Stimulated activated CD4-positive, alpha-beta T cell treated with anti-CD3 and anti-CD28 coated beads, TNF-alpha, amount 100 ng/mL, for 24 hours (primary cell): ENCODE results near the gene COL4A6.

Source experiments
- DNase-seq, 3 experiments: peaks; one replicate each; pipeline ENCODE4 v3.0.0-alpha.2; 2020; ENCODE audit warnings: low read depth in 3 of 3

Gene COL4A6

GRCh38 chrX:108159028-108159670 is 279.1 kb downstream of the COL4A6 start:
- DNase-seq: no peak

DNA sequence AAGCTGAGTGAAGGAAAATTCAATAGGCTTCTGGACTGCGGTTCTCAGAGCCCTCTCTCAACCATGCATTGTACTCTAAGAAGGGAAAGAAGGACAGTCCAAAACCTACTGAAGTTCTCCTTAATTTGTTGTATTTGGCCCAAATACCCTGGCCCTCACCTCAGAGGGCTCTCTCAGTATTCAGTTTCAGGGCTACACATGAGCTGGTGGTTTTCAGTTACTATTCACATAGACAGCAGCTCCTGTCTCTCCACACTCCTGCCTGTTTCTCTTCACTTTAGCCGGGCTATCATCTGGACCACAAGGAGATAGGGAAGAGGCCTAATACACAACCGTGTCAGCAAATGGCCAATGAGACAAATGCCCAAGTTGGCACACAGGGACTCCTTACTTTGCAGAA is 280.6 kb downstream of the COL4A6 start:
- no peak for DNase-seq

- no peak for DNase-seq
These were observed 281.2 kb downstream of the COL4A6 start for GRCh38 chrX:108156934-108157466.

GRCh38 chrX:108156082-108156481 is 282.1 kb downstream of the COL4A6 start:
- DNase-seq: no peak

GRCh38 chrX:108148524-108148923 is 289.7 kb downstream of the COL4A6 start:
- DNase-seq: no peak

- no peak for DNase-seq
These were observed 299.2 kb downstream of the COL4A6 start for GRCh38 chrX:108138814-108139702.

- no peak for DNase-seq
These were observed 303.5 kb downstream of the COL4A6 start for GRCh38 chrX:108134724-108135123.

DNA sequence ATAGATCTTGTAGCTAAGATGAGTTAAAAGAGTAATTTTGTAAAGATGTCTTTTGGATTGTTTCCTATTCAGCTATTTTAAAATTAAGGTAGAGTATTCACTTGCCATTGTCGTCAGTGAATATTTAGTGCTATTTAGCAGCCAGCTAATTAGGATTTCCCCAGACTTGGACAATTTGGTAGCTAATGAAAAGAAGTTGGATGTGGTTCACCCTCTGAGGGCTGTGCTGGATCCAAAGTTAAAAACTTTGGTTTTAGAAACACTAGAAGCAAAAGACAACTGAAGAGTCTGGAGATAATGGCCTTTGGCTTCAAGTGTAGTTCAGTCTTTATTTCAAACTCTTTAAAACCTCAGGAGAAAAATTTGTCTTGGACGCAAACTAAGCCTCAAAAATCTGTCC is 305.3 kb downstream of the COL4A6 start:
- DNase-seq: no peak

- no peak for DNase-seq
These were observed 306.2 kb downstream of the COL4A6 start for GRCh38 chrX:108132034-108132433.

GRCh38 chrX:108131471-108131870 is 306.8 kb downstream of the COL4A6 start:
- no peak for DNase-seq

- no peak for DNase-seq
These were observed 307.3 kb downstream of the COL4A6 start for GRCh38 chrX:108130889-108131288.

GRCh38 chrX:108127152-108127551 is 311.1 kb downstream of the COL4A6 start:
- no peak for DNase-seq

DNA sequence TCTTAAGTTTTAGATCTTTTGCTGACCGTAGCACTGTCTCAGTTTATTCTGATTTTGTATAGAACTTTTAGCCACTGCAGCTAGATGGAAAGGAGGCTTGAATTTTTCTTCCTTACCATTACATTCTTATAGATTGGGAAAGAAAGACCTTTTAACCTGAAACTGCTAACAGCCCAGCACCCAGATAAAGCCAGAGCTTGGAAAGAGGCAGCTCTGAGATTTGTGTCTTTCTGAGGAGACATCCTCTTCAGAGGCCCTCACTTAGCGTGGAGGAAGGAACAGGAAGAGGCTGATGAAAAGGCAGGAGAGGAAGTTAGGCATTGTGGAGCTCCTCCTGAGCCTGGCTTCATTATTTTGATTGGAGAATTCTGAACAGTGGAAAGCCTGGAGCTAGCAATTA is 311.6 kb downstream of the COL4A6 start:
- DNase-seq: no peak

DNA sequence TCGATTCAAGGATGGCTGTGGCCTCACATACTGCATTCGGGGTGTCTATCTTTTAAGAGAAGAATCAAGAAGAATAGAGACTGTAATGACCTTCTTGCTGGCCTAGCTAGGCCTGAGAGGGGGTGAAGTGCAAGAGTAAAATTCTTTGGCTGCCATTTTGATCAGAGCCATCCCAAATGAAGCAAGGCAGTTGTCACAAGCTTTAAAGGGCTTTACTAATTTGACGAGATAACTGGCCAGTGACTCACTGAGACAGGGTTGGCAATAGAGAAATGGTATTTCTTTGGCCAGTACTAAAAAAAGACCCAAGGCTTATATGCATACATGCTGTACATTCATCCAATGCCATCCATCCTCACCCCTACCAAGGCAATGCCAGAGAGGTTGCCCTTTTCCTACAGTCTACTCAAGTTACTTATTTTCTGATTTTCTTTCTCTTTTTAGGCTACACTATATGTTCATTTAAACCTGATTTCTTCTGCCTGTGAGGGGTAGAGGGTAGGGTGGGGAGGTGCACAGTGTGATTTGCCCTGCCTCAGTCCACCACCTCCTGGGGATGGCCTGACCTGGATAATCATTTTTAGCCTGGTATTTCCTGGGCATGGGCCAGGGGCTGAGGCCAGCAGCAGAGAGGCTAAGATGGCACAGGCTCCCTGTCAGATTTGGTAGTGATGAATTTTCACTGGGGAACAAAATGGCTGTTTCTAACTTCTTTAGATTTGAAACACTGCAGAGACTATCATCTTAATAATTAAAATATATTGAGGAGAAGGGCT is 314.4 kb downstream of the COL4A6 start:
- DNase-seq: no peak

DNA sequence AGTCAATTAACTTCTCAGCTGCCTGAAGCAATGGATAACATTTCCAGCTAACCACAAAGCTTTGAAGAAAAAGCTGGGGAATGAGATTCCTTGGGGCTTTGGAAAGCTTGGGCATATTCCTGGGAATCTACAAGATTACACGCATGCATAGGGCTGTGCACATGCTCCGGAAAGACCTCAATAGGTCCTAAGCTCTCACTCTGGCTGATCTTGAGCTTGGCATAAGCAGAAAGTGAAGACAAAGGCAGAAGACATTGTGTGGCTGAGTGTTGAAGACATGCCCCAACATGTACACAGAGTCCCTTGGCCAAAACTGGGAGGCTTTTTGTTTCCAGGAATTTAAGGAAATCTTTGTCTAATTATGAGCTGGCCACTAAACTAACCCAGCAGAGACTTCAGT is 315.5 kb downstream of the COL4A6 start:
- no peak for DNase-seq

DNA sequence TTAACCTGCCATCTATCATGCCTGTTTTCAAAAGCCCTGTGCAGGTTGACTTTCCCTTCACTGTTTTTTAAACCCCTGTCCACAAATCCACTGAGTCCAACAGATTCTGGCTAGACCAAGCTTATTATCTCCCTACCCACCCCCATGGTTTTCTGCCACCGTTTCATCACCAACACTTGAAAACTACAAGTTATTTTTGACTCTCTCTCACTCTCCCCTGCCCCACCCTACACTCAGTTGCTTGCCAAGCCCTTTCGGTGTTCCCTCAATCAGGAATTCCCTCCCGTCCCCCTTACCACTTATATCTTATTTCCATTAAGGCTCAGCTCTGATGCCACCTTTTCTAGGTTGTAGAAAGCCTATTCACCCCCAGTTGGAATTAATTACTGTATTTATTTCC is 316.9 kb downstream of the COL4A6 start:
- DNase-seq: no peak

DNA sequence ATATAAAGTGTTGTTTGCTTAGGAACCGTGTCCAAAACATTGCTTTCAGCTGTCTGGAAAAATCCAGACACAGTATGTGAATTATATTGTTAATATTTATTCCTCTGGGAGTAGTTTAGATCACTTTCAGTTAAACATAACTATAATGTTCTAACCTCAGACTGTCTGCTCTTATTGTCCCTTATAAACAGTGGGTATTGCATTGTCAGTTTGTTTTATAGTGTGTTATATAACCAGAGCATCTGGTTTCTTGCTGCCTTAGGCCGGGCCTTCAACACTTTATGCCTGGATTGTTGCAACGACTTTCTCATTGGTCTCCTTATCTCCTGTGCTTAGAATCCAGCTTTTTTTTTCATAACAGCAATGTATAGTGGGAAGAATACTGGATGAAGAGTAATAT is 320.2 kb downstream of the COL4A6 start:
- no peak for DNase-seq

DNA sequence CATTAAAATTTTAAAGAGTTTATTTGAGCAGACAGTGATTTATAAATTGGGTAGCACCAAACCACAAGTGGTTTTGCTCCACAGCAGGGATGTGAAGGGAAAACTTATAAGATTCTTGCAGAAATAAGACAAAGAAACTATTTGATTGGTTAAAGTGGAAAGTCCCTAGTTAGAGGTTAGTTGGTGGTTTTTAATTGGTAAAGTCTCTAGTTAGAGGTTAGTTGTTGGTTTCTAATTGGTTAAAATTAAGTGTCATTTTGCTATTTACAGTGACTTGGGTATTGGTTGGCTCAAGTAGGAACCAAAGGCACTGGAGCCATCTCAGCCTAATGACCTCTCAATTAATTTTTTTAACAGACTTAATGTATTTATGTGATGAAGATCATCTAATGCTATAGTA is 323.7 kb downstream of the COL4A6 start:
- no peak for DNase-seq
